Gastrocnemius medialis (tissue), 4 donors: ENCODE measurements around the gene DGKH. TPM values are rescaled to one million over a fixed set of nuclear protein-coding genes. Genes with fewer than 3 reads are reported as not detected.

Source experiments
- ATAC-seq, 2 donors: fragments of 150-250 bp; one replicate each; pipeline ENCODE4 v1.9.1; 2016
- DNase-seq, 2 donors: peaks; one replicate each; pipeline ENCODE4 v3.0.0-alpha.2; 2019
- H3K27ac ChIP-seq, 4 donors: fragments of 200-600 bp; sonication (generic); 1 replicate in 1 of 4; 2 replicates in 3 of 4; pipeline ENCODE4 v1.5.1; 2016 to 2018; ENCODE audit warnings: mild to moderate bottlenecking in 2 of 4, moderate library complexity in 1 of 4
- H3K27me3 ChIP-seq, 3 donors: fragments of 200-600 bp; sonication (generic) in 2 of 3; 1 replicate in 1 of 3; 2 replicates in 2 of 3; pipeline versions ENCODE4 v1.5.1 to v1.6.0; 2016 to 2019; ENCODE audit warnings: mild to moderate bottlenecking in 1 of 3, moderate library complexity in 1 of 3
- H3K36me3 ChIP-seq, 2 donors: fragments of 200-600 bp; sonication (generic) in 1 of 2; one replicate each; pipeline ENCODE4 v1.5.1; 2017 to 2018
- H3K4me1 ChIP-seq, 2 donors: fragments of 200-600 bp; sonication (generic) in 1 of 2; one replicate each; pipeline ENCODE4 v1.5.1; 2016 to 2017; ENCODE audit warnings: mild to moderate bottlenecking in 2 of 2
- H3K4me3 ChIP-seq, 4 donors: fragments of 200-600 bp; sonication (generic) in 3 of 4; 1 replicate in 1 of 4; 2 replicates in 3 of 4; pipeline ENCODE4 v1.5.1; 2016 to 2019; ENCODE audit warnings: mild to moderate bottlenecking in 2 of 4
- H3K9me3 ChIP-seq, 3 donors: fragments of 200-600 bp; sonication (generic) in 2 of 3; 1 replicate in 1 of 3; 2 replicates in 2 of 3; pipeline ENCODE4 v1.5.1; 2016 to 2019
- POLR2A ChIP-seq, 2 donors: fragments of 450-650 bp; IDR thresholded peaks; one replicate each; pipeline ENCODE4 v1.6.1; 2017; ENCODE audit warnings: antibody characterized with exemption in 2 of 2, mild to moderate bottlenecking in 2 of 2, moderate library complexity in 2 of 2
- in situ Hi-C, 4 donors: fragments of 200-750 bp; cut with MboI; loops; one replicate each; pipeline versions ENCODE4 v1.15.0 to v1.8.0; 2017; ENCODE audit warnings: low sequenced_read_pairs in 4 of 4
- intact Hi-C: fragments of 100-400 bp; cut with DNase I; formaldehyde crosslinking; loops from one replicate; pipeline ENCODE4 v1.15.1; 2023; ENCODE audit warnings: low total_unique reads
- total RNA-seq, 4 donors: library from RNA; depleted of rRNA; stranded (reverse); fragments of >200 nt; gene quantifications; one replicate each; pipeline versions ENCODE4 v1.1.0 to v1.2.3, GENCODE V29; 2016
- TF ChIP-seq, protein P1 (sequence below), 5 experiments: fragments of 450-650 bp in 3 of 5; fragments of 200-600 bp in 2 of 5; sonication (generic) in 2 of 5; IDR thresholded peaks in 4 of 5; conservative IDR thresholded peaks in 1 of 5; 1 replicate in 4 of 5; 2 replicates in 1 of 5; pipeline ENCODE4 v1.5.1; 2016 to 2019; ENCODE audit warnings: antibody characterized with exemption in 5 of 5, mild to moderate bottlenecking in 3 of 5, moderate library complexity in 3 of 5

Gene DGKH
- total RNA-seq, 4 donors from 2014 or later: 2.2 to 3.7 (median 3.0) TPM

DNA sequence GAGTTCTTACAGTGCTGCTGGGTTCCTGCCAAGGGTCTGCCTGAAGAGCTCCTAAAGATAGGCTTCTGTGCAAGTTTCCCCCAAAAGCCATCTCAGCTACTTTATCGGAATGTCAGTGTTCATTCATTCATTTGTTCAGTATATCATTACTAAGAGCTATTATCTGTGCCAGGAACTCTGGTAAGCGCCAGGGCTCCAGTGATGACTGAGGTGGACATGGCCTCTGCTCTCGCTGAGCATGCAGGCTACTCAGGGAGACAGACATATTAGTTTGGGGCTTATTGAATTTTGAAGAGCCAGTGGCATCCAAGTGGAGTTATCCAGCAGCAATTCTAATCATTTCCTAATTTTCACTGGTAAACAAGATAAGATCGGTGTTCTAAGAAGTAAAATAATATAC lies 65.8 kb downstream of the DGKH start:
- Histone ChIP-seq H3K9me3 (no peaks in the 10 kb centered on the region), H3K27ac (no peak overlapping the region), H3K4me3 (no peak overlapping the region), H3K4me1 (peaks cover 3 to 14% of the 10 kb centered on the region in 2 donors), H3K27me3 (no peaks in the 10 kb centered on the region), H3K36me3 (no peaks in the 10 kb centered on the region)
- ATAC-seq (no peak), DNase-seq (no peak)
- intact Hi-C loops (loop anchor here (5.0 kb wide), 1 partner anchor 67 kb away; the partner anchor contains the start of gene DGKH), in situ Hi-C loops (loop anchor here in 3 of 4 donors (5.0 to 25.0 kb wide), 5 partner anchors 207 to 752 kb away; no protein-coding TSS in a partner anchor)
- TF ChIP-seq, protein P1, sequence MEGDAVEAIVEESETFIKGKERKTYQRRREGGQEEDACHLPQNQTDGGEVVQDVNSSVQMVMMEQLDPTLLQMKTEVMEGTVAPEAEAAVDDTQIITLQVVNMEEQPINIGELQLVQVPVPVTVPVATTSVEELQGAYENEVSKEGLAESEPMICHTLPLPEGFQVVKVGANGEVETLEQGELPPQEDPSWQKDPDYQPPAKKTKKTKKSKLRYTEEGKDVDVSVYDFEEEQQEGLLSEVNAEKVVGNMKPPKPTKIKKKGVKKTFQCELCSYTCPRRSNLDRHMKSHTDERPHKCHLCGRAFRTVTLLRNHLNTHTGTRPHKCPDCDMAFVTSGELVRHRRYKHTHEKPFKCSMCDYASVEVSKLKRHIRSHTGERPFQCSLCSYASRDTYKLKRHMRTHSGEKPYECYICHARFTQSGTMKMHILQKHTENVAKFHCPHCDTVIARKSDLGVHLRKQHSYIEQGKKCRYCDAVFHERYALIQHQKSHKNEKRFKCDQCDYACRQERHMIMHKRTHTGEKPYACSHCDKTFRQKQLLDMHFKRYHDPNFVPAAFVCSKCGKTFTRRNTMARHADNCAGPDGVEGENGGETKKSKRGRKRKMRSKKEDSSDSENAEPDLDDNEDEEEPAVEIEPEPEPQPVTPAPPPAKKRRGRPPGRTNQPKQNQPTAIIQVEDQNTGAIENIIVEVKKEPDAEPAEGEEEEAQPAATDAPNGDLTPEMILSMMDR (IDR thresholded peaks at IDR 0.05 in 4 of 5, conservative IDR thresholded peaks at IDR 0.05 in 1 of 5): no peak
- TF ChIP-seq POLR2A (IDR thresholded peaks at IDR 0.05): no peak

DNA sequence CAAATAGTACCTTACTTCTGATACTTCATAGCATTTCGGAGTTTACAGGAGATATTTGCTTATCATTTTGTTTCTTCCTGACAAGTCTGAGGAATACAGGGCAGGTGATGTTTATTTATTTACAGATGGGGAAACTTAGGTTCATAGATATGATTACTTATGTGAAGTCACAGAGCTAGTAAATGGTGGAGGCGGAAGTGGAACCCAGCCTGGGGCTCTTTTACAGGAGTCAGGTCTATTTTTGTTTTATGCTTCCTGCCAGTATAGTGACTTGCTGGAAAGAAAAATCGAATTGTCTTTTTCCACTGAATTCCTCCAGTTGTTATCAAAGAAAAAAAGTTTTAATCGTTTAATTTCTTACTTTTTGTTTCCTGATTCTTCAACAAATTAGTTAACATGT lies 66.5 kb downstream of the DGKH start:
- H3K27ac ChIP-seq: no peak overlapping the region
- H3K4me1 ChIP-seq: peaks cover 3 to 14% of the 10 kb centered on the region in 2 donors
- no peaks in the 10 kb centered on the region for H3K9me3 ChIP-seq
- no peaks in the 10 kb centered on the region for H3K27me3 ChIP-seq
- TF ChIP-seq, protein P1 (IDR thresholded peaks at IDR 0.05 in 4 of 5, conservative IDR thresholded peaks at IDR 0.05 in 1 of 5): no peak
- TF ChIP-seq POLR2A (IDR thresholded peaks at IDR 0.05): no peak
- intact Hi-C loops (loop anchor here (5.0 kb wide), 1 partner anchor 68 kb away; the partner anchor contains the start of gene DGKH), in situ Hi-C loops (loop anchor here in 3 of 4 donors (5.0 to 25.0 kb wide), 5 partner anchors 208 to 753 kb away; no protein-coding TSS in a partner anchor)
- H3K36me3 ChIP-seq: no peaks in the 10 kb centered on the region
- DNase-seq (no peak), ATAC-seq (no peak)
- H3K4me3 ChIP-seq: no peak overlapping the region

DNA sequence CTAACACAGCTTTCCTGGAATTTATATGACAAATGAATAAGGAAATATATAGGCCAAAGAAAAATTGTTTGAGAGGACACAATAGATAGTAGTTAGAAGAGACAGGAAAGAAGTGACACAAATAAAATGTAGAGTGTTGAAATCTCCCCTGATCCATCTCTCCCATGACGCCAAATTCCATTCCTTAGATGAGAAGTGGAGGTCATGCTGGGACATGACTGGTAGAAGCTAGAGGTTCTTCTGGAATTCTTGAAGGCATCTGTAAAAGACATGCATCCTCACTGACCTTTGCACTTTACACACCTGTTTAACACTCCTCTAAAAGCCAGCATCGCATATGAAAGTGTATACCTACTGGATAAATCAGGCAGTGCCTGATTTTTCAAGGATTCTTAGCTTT lies 67.8 kb downstream of the DGKH start:
- no peaks in the 10 kb centered on the region for H3K27me3 ChIP-seq
- in situ Hi-C loops (loop anchor here in 2 of 4 donors (25.0 kb wide), 3 partner anchors 454 to 754 kb away; no protein-coding TSS in a partner anchor), intact Hi-C loops (no loop called here)
- no peaks in the 10 kb centered on the region for H3K9me3 ChIP-seq
- peaks cover 3 to 5% of the 10 kb centered on the region in 2 donors for H3K4me1 ChIP-seq
- no peak overlapping the region for H3K27ac ChIP-seq
- no peak for ATAC-seq
- no peak for DNase-seq
- no peak overlapping the region for H3K4me3 ChIP-seq
- H3K36me3 ChIP-seq: no peaks in the 10 kb centered on the region
- TF ChIP-seq POLR2A (IDR thresholded peaks at IDR 0.05): no peak
- TF ChIP-seq, protein P1 (IDR thresholded peaks at IDR 0.05 in 4 of 5, conservative IDR thresholded peaks at IDR 0.05 in 1 of 5): no peak

DNA sequence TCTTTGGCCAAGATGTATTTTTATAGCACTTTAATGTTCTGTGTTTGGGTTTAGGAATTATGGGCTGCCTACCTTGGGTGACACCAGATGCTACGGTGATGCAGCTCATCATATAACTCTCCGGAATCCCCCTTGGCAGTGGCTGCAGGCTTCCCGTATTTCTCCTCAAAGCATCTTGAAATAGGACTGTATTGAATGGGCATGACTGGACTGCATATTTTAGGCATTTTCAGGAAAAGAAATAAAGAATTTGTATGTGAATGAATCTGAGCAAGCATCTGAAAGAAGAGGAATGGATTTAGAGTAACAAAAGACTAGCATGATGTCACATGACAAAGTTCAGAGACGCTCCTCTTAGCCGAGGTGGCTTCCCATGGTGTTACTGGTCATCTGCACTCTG lies 70.6 kb downstream of the DGKH start:
- ATAC-seq (no peak), DNase-seq (no peak)
- no peaks in the 10 kb centered on the region for H3K27me3 ChIP-seq
- TF ChIP-seq, protein P1 (IDR thresholded peaks at IDR 0.05 in 4 of 5, conservative IDR thresholded peaks at IDR 0.05 in 1 of 5): no peak
- TF ChIP-seq POLR2A (IDR thresholded peaks at IDR 0.05): no peak
- H3K27ac ChIP-seq: no peak overlapping the region
- H3K4me1 ChIP-seq: peaks cover 3 to 5% of the 10 kb centered on the region in 2 donors
- intact Hi-C loops (no loop called here), in situ Hi-C loops (loop anchor here in 2 of 4 donors (25.0 kb wide), 3 partner anchors 457 to 757 kb away; no protein-coding TSS in a partner anchor)
- no peaks in the 10 kb centered on the region for H3K9me3 ChIP-seq
- H3K36me3 ChIP-seq: no peaks in the 10 kb centered on the region
- H3K4me3 ChIP-seq: no peak overlapping the region
